Measurements from ENCODE around the gene AMBRA1. TPM values are rescaled to one million over a fixed set of nuclear protein-coding genes. Genes with fewer than 3 reads are reported as not detected.

Gene AMBRA1
- total RNA-seq, 1 donor from 2014 or later: 20.9 TPM

Other genes starting within 250 kb of the AMBRA1 start
- 79.8 and 86.2 TPM in 2 replicates for gene DGKZ, start 246.6 kb downstream of the AMBRA1 start, total RNA-seq
- 46.1 and 59.6 TPM in 2 replicates for gene MDK, start 212.4 kb downstream of the AMBRA1 start, total RNA-seq
- 0.09 and 0.17 TPM in 2 replicates for gene CHRM4, start 202.2 kb downstream of the AMBRA1 start, total RNA-seq
- gene HARBI1, start 23.2 kb upstream of the AMBRA1 start, total RNA-seq: 3.7 and 5.8 TPM in 2 replicates
- gene ATG13, start 23.5 kb upstream of the AMBRA1 start, total RNA-seq: 57.7 and 67.3 TPM in 2 replicates
- 21.6 and 35.4 TPM in 2 replicates for gene ARHGAP1, start 106.6 kb upstream of the AMBRA1 start, total RNA-seq
- 7.9 and 8.7 TPM in 2 replicates for gene ZNF408, start 107.0 kb upstream of the AMBRA1 start, total RNA-seq
- not detected in 2 replicates for gene F2, start 125.2 kb upstream of the AMBRA1 start, total RNA-seq